ENCODE data around the gene THOC2. TPM values are rescaled to one million over a fixed set of nuclear protein-coding genes. Genes with fewer than 3 reads are reported as not detected.

THOC2 gene
- total and polyA plus RNA-seq, 9 of the 15 experiments (the other 6 are each of a cell fraction or from before 2014, with no cell fraction given) = 131 to 234 (median 192) TPM

- TF ChIP-seq ZNF398 (CRISPR knock-in tag; IDR thresholded peaks at IDR 0.05) = no peak
- peak; percentile 41 for TF ChIP-seq MYC (IDR thresholded peaks at IDR 0.05; ENCODE audit: low read depth, low read length)
- no peak for TF ChIP-seq MYC (CRISPR knock-in tag; IDR thresholded peaks at IDR 0.05; ENCODE audit: borderline replicate concordance, low read depth)
- no peak for TF ChIP-seq ZKSCAN3 (CRISPR knock-in tag; IDR thresholded peaks at IDR 0.05)
- TF ChIP-seq CHD1 (IDR thresholded peaks at IDR 0.05; ENCODE audit: low read length) = peak; percentile 6
- TF ChIP-seq, protein P1, sequence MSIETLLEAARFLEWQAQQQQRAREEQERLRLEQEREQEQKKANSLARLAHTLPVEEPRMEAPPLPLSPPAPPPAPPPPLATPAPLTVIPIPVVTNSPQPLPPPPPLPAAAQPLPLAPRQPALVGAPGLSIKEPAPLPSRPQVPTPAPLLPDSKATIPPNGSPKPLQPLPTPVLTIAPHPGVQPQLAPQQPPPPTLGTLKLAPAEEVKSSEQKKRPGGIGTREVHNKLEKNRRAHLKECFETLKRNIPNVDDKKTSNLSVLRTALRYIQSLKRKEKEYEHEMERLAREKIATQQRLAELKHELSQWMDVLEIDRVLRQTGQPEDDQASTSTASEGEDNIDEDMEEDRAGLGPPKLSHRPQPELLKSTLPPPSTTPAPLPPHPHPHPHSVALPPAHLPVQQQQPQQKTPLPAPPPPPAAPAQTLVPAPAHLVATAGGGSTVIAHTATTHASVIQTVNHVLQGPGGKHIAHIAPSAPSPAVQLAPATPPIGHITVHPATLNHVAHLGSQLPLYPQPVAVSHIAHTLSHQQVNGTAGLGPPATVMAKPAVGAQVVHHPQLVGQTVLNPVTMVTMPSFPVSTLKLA (conservative IDR thresholded peaks at IDR 0.05) = peak; percentile 35 to 68; a peak in 2 of 4 replicates
- TF ChIP-seq NEUROD1 (IDR thresholded peaks at IDR 0.05; ENCODE audit: borderline replicate concordance, low read depth, low read length, partially characterized antibody) = no peak
- TF ChIP-seq ZNF830 (CRISPR knock-in tag; IDR thresholded peaks at IDR 0.05) = no peak
- TF ChIP-seq CXXC5 (CRISPR knock-in tag; IDR thresholded peaks at IDR 0.05) = peak; percentile 43; the same call in 1 of the 2 replicates
- TF ChIP-seq SMAD4 (CRISPR knock-in tag; conservative IDR thresholded peaks at IDR 0.05) = 0 out of 2 replicates have a peak, but pooled peaks have one; percentile 15
- TF ChIP-seq ARID1B (IDR thresholded peaks at IDR 0.05) = 0 out of 2 replicates have a peak, but pooled peaks have one; percentile 28
- no peak for TF ChIP-seq MLX (CRISPR knock-in tag; conservative IDR thresholded peaks at IDR 0.05)
- TF ChIP-seq KLF16 (IDR thresholded peaks at IDR 0.05) = peak; percentile 18; the same call in 1 of the 2 replicates
- no peak for TF ChIP-seq ATF1 (CRISPR knock-in tag; IDR thresholded peaks at IDR 0.05)
- TF ChIP-seq ATF1 (tag; IDR thresholded peaks at IDR 0.05) = 0 out of 2 replicates have a peak, but pooled peaks have one; percentile 12
- TF ChIP-seq PRPF4 (IDR thresholded peaks at IDR 0.05; ENCODE audit: insufficient read depth, low read depth, low read length, poor library complexity, severe bottlenecking) = no peak
- no peak for TF ChIP-seq PATZ1 (CRISPR knock-in tag; IDR thresholded peaks at IDR 0.05; ENCODE audit: borderline replicate concordance)
- peak in 1 of 3 experiments; percentile 10 for TF ChIP-seq YY1 (IDR thresholded peaks at IDR 0.05; ENCODE audit: borderline replicate concordance in 1 of 3, control insufficient read depth in 1 of 3, extremely low read depth in 1 of 3, insufficient read depth in 3 of 3, insufficient read length in 1 of 3, insufficient replicate concordance in 2 of 3, low read depth in 1 of 3, low read length in 2 of 3)
Observed at GRCh38 chrX:123731258-123731986, 1.4 kb downstream of the THOC2 start (continued).
